Activated naive CD4-positive, alpha-beta T cell treated with anti-CD3 and anti-CD28 coated beads for 36 hours (primary cell): ENCODE results near the gene TRANK1. TPM values are rescaled to one million over a fixed set of nuclear protein-coding genes. Genes with fewer than 3 reads are reported as not detected.
A peak's percentile ranks its signal among the peaks of the same experiment; 100 is the strongest.

Source experiments
- CTCF ChIA-PET: fragments of 350-600 bp; sonication (Branson Sonifier 250); formaldehyde crosslinking; loops from one replicate; lab custom pipeline; 2021; ENCODE audit warnings: antibody characterized with exemption; lab: Charles Lee
- DNase-seq: peaks from one replicate; pipeline ENCODE4 v3.0.0-alpha.2; 2020
- H3K27ac Mint-ChIP-seq: one replicate; pipeline ENCODE4 v1.8.0; 2021; ENCODE audit warnings: mild to moderate bottlenecking, mixed read lengths
- H3K27me3 Mint-ChIP-seq: one replicate; pipeline ENCODE4 v1.8.0; 2021; ENCODE audit warnings: low read depth, mixed read lengths
- H3K36me3 Mint-ChIP-seq: one replicate; pipeline ENCODE4 v1.8.0; 2021; ENCODE audit warnings: low read depth, mixed read lengths
- H3K4me1 Mint-ChIP-seq: one replicate; pipeline ENCODE4 v1.8.0; 2021; ENCODE audit warnings: low read depth, mixed read lengths
- H3K4me3 Mint-ChIP-seq: one replicate; pipeline ENCODE4 v1.8.0; 2021; ENCODE audit warnings: mild to moderate bottlenecking, moderate library complexity, mixed read lengths
- H3K9me3 Mint-ChIP-seq: one replicate; pipeline ENCODE4 v1.8.0; 2021; ENCODE audit warnings: mixed read lengths
- intact Hi-C: fragments of 100-400 bp; cut with micrococcal nuclease; formaldehyde crosslinking; loops from one replicate; pipeline ENCODE4 v1.15.1; 2023
- total RNA-seq, 2 experiments: library from RNA; stranded (reverse); gene quantifications; one replicate each; pipeline ENCODE4 v1.2.3, GENCODE V29; 2021

Gene TRANK1
- total RNA-seq = 10 to 100 TPM; 10.9 to 11.0 TPM

- Mint-ChIP-seq H3K27me3 (no peaks in the 10 kb centered on the region), H3K4me1 (peaks cover 12% of the 10 kb centered on the region), H3K36me3 (peaks cover 10% of the 10 kb centered on the region), H3K4me3 (peak within 1 kb of the TSS; percentile 78), H3K9me3 (peaks cover 22% of the 10 kb centered on the region), H3K27ac (no peak within 1 kb of the TSS)
- CTCF ChIA-PET = interaction anchor here (0.7 to 2.9 kb wide), 7 partner anchors 13 to 75 kb away, joined by 3 to 13 read pairs (median 4); no protein-coding TSS in a partner anchor
- peak; percentile 89 for DNase-seq
- intact Hi-C loops = loop anchor here (1.0 to 2.0 kb wide), 4 partner anchors 14 to 68 kb away; partner anchors contain the start of genes EPM2AIP1 and MLH1
These were observed at the start of gene TRANK1 for GRCh38 chr3:36944641-36945270. TRANK1 (minus strand) TSS chr3:36945054; CDS start chr3:36944809, 245 bp downstream.

GRCh38 chr3:36993326-36994283 lies 48.8 kb upstream of the TRANK1 start, which contains the start of gene MLH1:
MLH1 (plus strand) TSS chr3:36993518; CDS start chr3:36993548, 30 bp downstream.
- DNase-seq = peak; percentile 100
- Mint-ChIP-seq H3K4me3 (no peak within 1 kb of the TSS), H3K27ac (no peak within 1 kb of the TSS), H3K36me3 (peaks cover 41% of the 10 kb centered on the region), H3K27me3 (no peaks in the 10 kb centered on the region), H3K4me1 (peaks cover 45% of the 10 kb centered on the region), H3K9me3 (no peaks in the 10 kb centered on the region)
- intact Hi-C loops = loop anchor here (1.0 to 2.0 kb wide), 8 partner anchors 23 to 1172 kb away; partner anchors contain the start of genes ACAA1, OXSR1 and TRANK1
- CTCF ChIA-PET = interaction anchor here (1.1 to 1.6 kb wide), 4 partner anchors 11 to 218 kb away, joined by 3 to 7 read pairs (median 5); no protein-coding TSS in a partner anchor

- DNase-seq = no peak
- intact Hi-C loops = loop anchor here (1.0 to 2.0 kb wide), 8 partner anchors 23 to 1172 kb away; partner anchors contain the start of genes ACAA1, OXSR1 and TRANK1
These were observed 48.0 kb upstream of the TRANK1 start, which contains the start of gene EPM2AIP1 for GRCh38 chr3:36992806-36993325. EPM2AIP1 (minus strand) TSS chr3:36993131; CDS start chr3:36993077, 54 bp downstream.

GRCh38 chr3:36991923-36992805 lies 47.3 kb upstream of the TRANK1 start:
- peaks cover 42% of the 10 kb centered on the region for H3K36me3 Mint-ChIP-seq
- no peak overlapping the region for H3K4me3 Mint-ChIP-seq
- H3K9me3 Mint-ChIP-seq = no peaks in the 10 kb centered on the region
- intact Hi-C loops = loop anchor here (2.0 kb wide), 1 partner anchor 1003 kb away; no protein-coding TSS in a partner anchor
- peaks cover 49% of the 10 kb centered on the region for H3K4me1 Mint-ChIP-seq
- DNase-seq = peak; percentile 31
- CTCF ChIA-PET = interaction anchor here (0.9 to 1.6 kb wide), 6 partner anchors 13 to 219 kb away, joined by 3 to 7 read pairs (median 4); no protein-coding TSS in a partner anchor
- no peaks in the 10 kb centered on the region for H3K27me3 Mint-ChIP-seq
- H3K27ac Mint-ChIP-seq = no peak overlapping the region

More at GRCh38 chr3:36992806-36993325, 48.0 kb upstream of the TRANK1 start, which contains the start of gene EPM2AIP1:
- Mint-ChIP-seq H3K27ac (no peak within 1 kb of the TSS), H3K9me3 (no peaks in the 10 kb centered on the region), H3K27me3 (no peaks in the 10 kb centered on the region), H3K4me1 (peaks cover 50% of the 10 kb centered on the region), H3K36me3 (peaks cover 43% of the 10 kb centered on the region), H3K4me3 (no peak within 1 kb of the TSS)
- CTCF ChIA-PET = interaction anchor here (1.0 to 1.6 kb wide), 5 partner anchors 12 to 219 kb away, joined by 3 to 7 read pairs (median 5); no protein-coding TSS in a partner anchor

GRCh38 chr3:36991147-36991546 lies 46.3 kb upstream of the TRANK1 start:
- CTCF ChIA-PET = interaction anchor here (0.9 kb wide), 1 partner anchor 47 kb away, joined by 3 read pairs; no protein-coding TSS in a partner anchor
- intact Hi-C loops = no loop called here
- Mint-ChIP-seq H3K4me1 (peaks cover 41% of the 10 kb centered on the region), H3K27ac (no peak overlapping the region), H3K9me3 (no peaks in the 10 kb centered on the region), H3K27me3 (no peaks in the 10 kb centered on the region), H3K4me3 (no peak overlapping the region), H3K36me3 (peaks cover 41% of the 10 kb centered on the region)
- peak; percentile 48 for DNase-seq

- no peak for DNase-seq
- Mint-ChIP-seq H3K27me3 (no peaks in the 10 kb centered on the region), H3K9me3 (no peaks in the 10 kb centered on the region), H3K27ac (no peak overlapping the region), H3K4me1 (peaks cover 43% of the 10 kb centered on the region), H3K4me3 (peak overlapping the region; percentile 32), H3K36me3 (peaks cover 43% of the 10 kb centered on the region)
- intact Hi-C loops = no loop called here
- CTCF ChIA-PET = interaction anchor here (1.7 to 1.8 kb wide), 3 partner anchors 31 to 224 kb away, joined by 4 to 8 read pairs (median 8); no protein-coding TSS in a partner anchor
These were observed 44.7 kb upstream of the TRANK1 start for GRCh38 chr3:36989568-36989967.

GRCh38 chr3:36989005-36989404 lies 44.2 kb upstream of the TRANK1 start:
- Mint-ChIP-seq H3K27ac (no peak overlapping the region), H3K4me3 (peak overlapping the region; percentile 32), H3K27me3 (no peaks in the 10 kb centered on the region), H3K9me3 (no peaks in the 10 kb centered on the region), H3K4me1 (peaks cover 43% of the 10 kb centered on the region), H3K36me3 (peaks cover 49% of the 10 kb centered on the region)
- DNase-seq = no peak
- CTCF ChIA-PET = interaction anchor here (0.6 to 1.8 kb wide), 6 partner anchors 23 to 224 kb away, joined by 3 to 8 read pairs (median 4); no protein-coding TSS in a partner anchor
- intact Hi-C loops = no loop called here

GRCh38 chr3:36988356-36988755 lies 43.5 kb upstream of the TRANK1 start:
- CTCF ChIA-PET = interaction anchor here (0.8 to 1.8 kb wide), 3 partner anchors 22 to 225 kb away, joined by 3 to 8 read pairs (median 8); no protein-coding TSS in a partner anchor
- H3K27me3 Mint-ChIP-seq = no peaks in the 10 kb centered on the region
- peak overlapping the region; percentile 22 for H3K4me3 Mint-ChIP-seq
- H3K9me3 Mint-ChIP-seq = no peaks in the 10 kb centered on the region
- peaks cover 55% of the 10 kb centered on the region for H3K36me3 Mint-ChIP-seq
- intact Hi-C loops = no loop called here
- H3K4me1 Mint-ChIP-seq = peaks cover 43% of the 10 kb centered on the region
- H3K27ac Mint-ChIP-seq = no peak overlapping the region
- no peak for DNase-seq

GRCh38 chr3:36981006-36981405 lies 36.2 kb upstream of the TRANK1 start:
- H3K27me3 Mint-ChIP-seq = no peaks in the 10 kb centered on the region
- peaks cover 19% of the 10 kb centered on the region for H3K9me3 Mint-ChIP-seq
- DNase-seq = no peak
- peaks cover 2% of the 10 kb centered on the region for H3K4me1 Mint-ChIP-seq
- H3K36me3 Mint-ChIP-seq = peaks cover 64% of the 10 kb centered on the region
- no peak overlapping the region for H3K4me3 Mint-ChIP-seq
- CTCF ChIA-PET = no interaction called here
- no peak overlapping the region for H3K27ac Mint-ChIP-seq
- intact Hi-C loops = no loop called here

- intact Hi-C loops = no loop called here
- Mint-ChIP-seq H3K27me3 (no peaks in the 10 kb centered on the region), H3K4me3 (no peak overlapping the region), H3K27ac (no peak overlapping the region), H3K4me1 (peaks cover 19% of the 10 kb centered on the region), H3K36me3 (peaks cover 8% of the 10 kb centered on the region), H3K9me3 (no peaks in the 10 kb centered on the region)
- CTCF ChIA-PET = interaction anchor here (3.3 kb wide), 1 partner anchor 15 kb away, joined by 12 read pairs; no protein-coding TSS in a partner anchor
- DNase-seq = no peak
These were observed 28.3 kb upstream of the TRANK1 start for GRCh38 chr3:36973139-36973538.
